Glutamatergic neuron (in vitro differentiated cells): ENCODE data around the gene CCNH. TPM values are rescaled to one million over a fixed set of nuclear protein-coding genes. Genes with fewer than 3 reads are reported as not detected.

Experiments
- DNase-seq: peaks from one replicate; pipeline ENCODE4 v3.0.0; 2022
- H3K27ac Mint-ChIP-seq: one replicate; pipeline ENCODE4 v1.8.0; 2020; ENCODE audit warnings: mild to moderate bottlenecking, mixed read lengths, inconsistent platforms; ENCODE audit not compliant: unreplicated experiment
- H3K27me3 Mint-ChIP-seq: one replicate; pipeline ENCODE4 v1.8.0; 2020; ENCODE audit warnings: mild to moderate bottlenecking, moderate library complexity, mixed read lengths, inconsistent platforms; ENCODE audit not compliant: unreplicated experiment
- H3K36me3 Mint-ChIP-seq: one replicate; pipeline ENCODE4 v1.8.0; 2020; ENCODE audit warnings: mild to moderate bottlenecking, mixed read lengths, inconsistent platforms; ENCODE audit not compliant: unreplicated experiment
- H3K4me1 Mint-ChIP-seq: one replicate; pipeline ENCODE4 v1.8.0; 2020; ENCODE audit warnings: mild to moderate bottlenecking, low read depth, mixed read lengths, inconsistent platforms; ENCODE audit not compliant: unreplicated experiment
- H3K4me3 Mint-ChIP-seq: one replicate; pipeline ENCODE4 v1.8.0; 2020; ENCODE audit warnings: mild to moderate bottlenecking, mixed read lengths, inconsistent platforms; ENCODE audit not compliant: unreplicated experiment
- H3K9me3 Mint-ChIP-seq: one replicate; pipeline ENCODE4 v1.8.0; 2020; ENCODE audit warnings: mild to moderate bottlenecking, moderate library complexity, mixed read lengths, inconsistent platforms; ENCODE audit not compliant: unreplicated experiment
- CTCF ChIP-seq: fragments of 200-600 bp; sonication (generic); IDR thresholded peaks from one replicate; pipeline ENCODE4 v1.5.0; 2021; ENCODE audit not compliant: partially characterized antibody, unreplicated experiment
- total RNA-seq: library from RNA; stranded (reverse); fragmentation: NEBNext Ultra II Directional; extraction: Animal tissue kit (Norgen Biotek cat#: 25700); gene quantifications from one replicate; pipeline ENCODE4 v1.2.1, GENCODE V29; 2021; ENCODE audit not compliant: unreplicated experiment

CCNH gene
- total RNA-seq, 1 donor from 2014 or later, result 40.1 TPM

- no peaks in the 10 kb centered on the region for H3K9me3 Mint-ChIP-seq
- no peaks in the 10 kb centered on the region for H3K36me3 Mint-ChIP-seq
- no peak for DNase-seq
- no peak overlapping the region for H3K27ac Mint-ChIP-seq
- TF ChIP-seq CTCF, result no peak
- H3K4me1 Mint-ChIP-seq, result no peaks in the 10 kb centered on the region
- H3K27me3 Mint-ChIP-seq, result no peaks in the 10 kb centered on the region
- no peak overlapping the region for H3K4me3 Mint-ChIP-seq
These were observed 40.0 kb downstream of the CCNH start for GRCh38 chr5:87372705-87373104.

DNA sequence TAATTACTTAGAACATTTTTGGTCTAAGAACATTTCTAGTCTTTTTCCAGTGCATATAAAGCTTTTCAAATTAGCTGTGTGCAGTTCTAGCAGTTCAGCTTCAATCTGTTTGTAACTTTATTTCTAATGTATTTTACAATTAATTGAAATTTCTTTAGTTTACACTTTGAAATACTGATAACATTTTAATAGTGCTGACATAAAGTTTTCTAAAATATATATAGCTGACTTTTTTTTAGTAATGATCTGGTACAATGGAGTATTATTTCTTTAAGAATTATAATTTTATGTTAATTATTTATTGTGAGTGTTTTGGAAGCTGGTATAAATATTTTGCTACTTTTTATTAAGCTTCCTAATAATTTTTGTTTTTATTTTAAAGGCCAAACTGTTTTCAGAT lies 43.3 kb downstream of the CCNH start:
- DNase-seq, result no peak
- Mint-ChIP-seq H3K27ac (no peak overlapping the region), H3K4me3 (no peak overlapping the region), H3K9me3 (no peaks in the 10 kb centered on the region), H3K36me3 (no peaks in the 10 kb centered on the region), H3K4me1 (no peaks in the 10 kb centered on the region), H3K27me3 (no peaks in the 10 kb centered on the region)
- no peak for TF ChIP-seq CTCF

- no peak overlapping the region for H3K27ac Mint-ChIP-seq
- TF ChIP-seq CTCF, result no peak
- no peak for DNase-seq
- H3K36me3 Mint-ChIP-seq, result no peaks in the 10 kb centered on the region
- H3K4me1 Mint-ChIP-seq, result no peaks in the 10 kb centered on the region
- no peaks in the 10 kb centered on the region for H3K27me3 Mint-ChIP-seq
- H3K9me3 Mint-ChIP-seq, result no peaks in the 10 kb centered on the region
- no peak overlapping the region for H3K4me3 Mint-ChIP-seq
These were observed 44.1 kb downstream of the CCNH start for GRCh38 chr5:87368601-87369000.

DNA sequence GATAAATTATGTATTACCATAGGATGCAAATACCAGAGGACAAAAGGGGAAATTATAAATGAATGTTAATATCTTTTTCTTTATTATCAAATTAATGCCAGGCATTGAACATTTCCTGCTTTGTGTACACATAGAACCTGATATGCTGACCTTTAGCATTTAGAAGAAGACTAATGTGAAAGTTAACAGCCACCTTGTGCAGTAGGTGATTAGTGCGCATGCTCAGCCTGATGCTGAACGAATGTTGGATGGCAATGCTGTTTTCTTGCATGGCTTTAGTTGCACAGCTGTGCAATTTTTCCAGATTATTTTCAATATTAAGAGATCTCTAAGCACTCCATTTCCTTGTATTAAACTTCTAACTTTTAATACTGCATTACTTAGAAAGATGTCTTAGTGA lies 45.5 kb downstream of the CCNH start:
- Mint-ChIP-seq H3K27ac (no peak overlapping the region), H3K4me1 (no peaks in the 10 kb centered on the region), H3K4me3 (no peak overlapping the region), H3K9me3 (no peaks in the 10 kb centered on the region), H3K27me3 (no peaks in the 10 kb centered on the region), H3K36me3 (no peaks in the 10 kb centered on the region)
- TF ChIP-seq CTCF, result no peak
- DNase-seq, result no peak

DNA sequence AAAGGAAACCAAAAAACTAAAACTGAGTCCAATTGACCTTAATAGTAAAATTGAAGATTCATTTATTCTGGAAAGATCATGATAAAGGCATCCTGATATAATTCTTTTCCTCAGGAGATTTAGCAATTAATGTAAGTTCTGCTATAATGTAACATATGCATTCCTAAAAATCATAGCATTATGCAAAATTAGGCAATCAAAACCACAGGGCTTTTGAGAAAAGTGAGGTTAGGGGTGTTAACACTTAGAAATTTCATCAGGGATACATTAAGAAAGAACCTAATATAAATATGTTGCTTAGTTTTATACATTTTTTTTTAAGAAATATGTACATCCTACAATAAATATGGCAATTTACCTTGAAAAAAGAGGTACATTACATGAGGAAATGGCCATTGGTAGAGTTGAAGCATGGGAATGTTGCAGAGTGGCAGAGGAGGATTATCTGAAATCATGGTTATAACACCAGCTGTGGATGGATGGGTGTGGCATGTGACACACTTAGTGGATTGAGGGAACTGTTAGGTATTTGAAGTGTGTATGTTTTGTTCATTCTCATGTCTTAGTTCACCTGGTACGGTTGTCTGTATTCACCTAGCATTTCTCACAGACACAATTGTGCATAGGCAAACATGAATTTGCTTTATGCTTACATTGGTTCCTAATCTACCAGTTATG lies 51.1 kb downstream of the CCNH start:
- no peak for TF ChIP-seq CTCF
- Mint-ChIP-seq H3K4me3 (no peak overlapping the region), H3K9me3 (no peaks in the 10 kb centered on the region), H3K36me3 (no peaks in the 10 kb centered on the region), H3K27ac (no peak overlapping the region), H3K27me3 (no peaks in the 10 kb centered on the region), H3K4me1 (no peaks in the 10 kb centered on the region)
- DNase-seq, result no peak
